Measurements from ENCODE around the gene TRIP12.

The TRIP12 gene

GRCh38 chr2:229825476-229825875, 96.3 kb downstream of the TRIP12 start:
- Histone ChIP-seq H3K27ac (ENCODE audit: low read depth, low read length) (no peak overlapping the region), H3K9me3 (ENCODE audit: insufficient read depth, low read length) (no peaks in the 10 kb centered on the region), H3K79me2 (ENCODE audit: insufficient read depth, low read length) (no peaks in the 10 kb centered on the region), H3K4me2 (ENCODE audit: low read depth, low read length, poor library complexity, severe bottlenecking) (no peak overlapping the region), H3K36me3 (ENCODE audit: low read length) (peaks cover 43% of the 10 kb centered on the region), H3K9ac (ENCODE audit: low read length) (no peak overlapping the region), H3K27me3 (ENCODE audit: low read length) (no peaks in the 10 kb centered on the region), H3F3A (ENCODE audit: insufficient read depth) (no peaks in the 10 kb centered on the region), H2AFZ (ENCODE audit: low read depth, low read length, severe bottlenecking) (no peak overlapping the region), H3K9me2 (replicated peaks; ENCODE audit: insufficient read depth, low read length) (no peaks in the 10 kb centered on the region), H3K4me3 (ENCODE audit: insufficient read depth, low read length, poor library complexity, severe bottlenecking) (no peak overlapping the region), H4K20me1 (ENCODE audit: low read depth, low read length) (no peaks in the 10 kb centered on the region)
- TF ChIP-seq CTCF (IDR thresholded peaks at IDR 0.05; ENCODE audit: insufficient read depth, low read length, poor library complexity, severe bottlenecking) (no peak), EZH2phosphoT487 (conservative IDR thresholded peaks at IDR 0.05; ENCODE audit: low read length) (no peak)

- H4K20me1 ChIP-seq (ENCODE audit: low read depth, low read length) = no peaks in the 10 kb centered on the region
- no peaks in the 10 kb centered on the region for H3K79me2 ChIP-seq (ENCODE audit: insufficient read depth, low read length)
- H3K9me3 ChIP-seq (ENCODE audit: insufficient read depth, low read length) = no peaks in the 10 kb centered on the region
- no peaks in the 10 kb centered on the region for H3K9me2 ChIP-seq (replicated peaks; ENCODE audit: insufficient read depth, low read length)
- H3K36me3 ChIP-seq (ENCODE audit: low read length) = peaks cover 36% of the 10 kb centered on the region
- H3K27ac ChIP-seq (ENCODE audit: low read depth, low read length) = no peak overlapping the region
- no peaks in the 10 kb centered on the region for H3K27me3 ChIP-seq (ENCODE audit: low read length)
- no peak overlapping the region for H3K4me2 ChIP-seq (ENCODE audit: low read depth, low read length, poor library complexity, severe bottlenecking)
- H3K4me3 ChIP-seq (ENCODE audit: insufficient read depth, low read length, poor library complexity, severe bottlenecking) = no peak overlapping the region
- H2AFZ ChIP-seq (ENCODE audit: low read depth, low read length, severe bottlenecking) = no peak overlapping the region
- H3F3A ChIP-seq (ENCODE audit: insufficient read depth) = no peaks in the 10 kb centered on the region
- H3K9ac ChIP-seq (ENCODE audit: low read length) = no peak overlapping the region
- TF ChIP-seq CTCF (IDR thresholded peaks at IDR 0.05; ENCODE audit: insufficient read depth, low read length, poor library complexity, severe bottlenecking) = no peak
These were observed 100.5 kb downstream of the TRIP12 start for GRCh38 chr2:229821316-229821715.

GRCh38 chr2:229818230-229818629, 103.6 kb downstream of the TRIP12 start:
- H3K27ac ChIP-seq (ENCODE audit: low read depth, low read length) = no peak overlapping the region
- H3F3A ChIP-seq (ENCODE audit: insufficient read depth) = no peaks in the 10 kb centered on the region
- no peaks in the 10 kb centered on the region for H3K9me3 ChIP-seq (ENCODE audit: insufficient read depth, low read length)
- H4K20me1 ChIP-seq (ENCODE audit: low read depth, low read length) = no peaks in the 10 kb centered on the region
- H2AFZ ChIP-seq (ENCODE audit: low read depth, low read length, severe bottlenecking) = no peak overlapping the region
- no peak overlapping the region for H3K9ac ChIP-seq (ENCODE audit: low read length)
- H3K79me2 ChIP-seq (ENCODE audit: insufficient read depth, low read length) = no peaks in the 10 kb centered on the region
- H3K4me3 ChIP-seq (ENCODE audit: insufficient read depth, low read length, poor library complexity, severe bottlenecking) = no peak overlapping the region
- H3K36me3 ChIP-seq (ENCODE audit: low read length) = peaks cover 37% of the 10 kb centered on the region
- H3K27me3 ChIP-seq (ENCODE audit: low read length) = no peaks in the 10 kb centered on the region
- no peak overlapping the region for H3K4me2 ChIP-seq (ENCODE audit: low read depth, low read length, poor library complexity, severe bottlenecking)
- no peaks in the 10 kb centered on the region for H3K9me2 ChIP-seq (replicated peaks; ENCODE audit: insufficient read depth, low read length)
- TF ChIP-seq EZH2phosphoT487 (conservative IDR thresholded peaks at IDR 0.05; ENCODE audit: low read length) (no peak), CTCF (IDR thresholded peaks at IDR 0.05; ENCODE audit: insufficient read depth, low read length, poor library complexity, severe bottlenecking) (no peak)

GRCh38 chr2:229815858-229816257, 106.0 kb downstream of the TRIP12 start:
- no peaks in the 10 kb centered on the region for H4K20me1 ChIP-seq (ENCODE audit: low read depth, low read length)
- no peak overlapping the region for H3K27ac ChIP-seq (ENCODE audit: low read depth, low read length)

More at GRCh38 chr2:229815858-229816257, 106.0 kb downstream of the TRIP12 start:
- Histone ChIP-seq H3K9ac (ENCODE audit: low read length) (no peak overlapping the region), H3K36me3 (ENCODE audit: low read length) (peaks cover 45% of the 10 kb centered on the region), H3K4me3 (ENCODE audit: insufficient read depth, low read length, poor library complexity, severe bottlenecking) (no peak overlapping the region), H3F3A (ENCODE audit: insufficient read depth) (0 out of 2 replicates have a peak, but pooled peaks cover 2% of the 10 kb centered on the region), H2AFZ (ENCODE audit: low read depth, low read length, severe bottlenecking) (no peak overlapping the region), H3K9me2 (replicated peaks; ENCODE audit: insufficient read depth, low read length) (no peaks in the 10 kb centered on the region), H3K4me2 (ENCODE audit: low read depth, low read length, poor library complexity, severe bottlenecking) (no peak overlapping the region), H3K79me2 (ENCODE audit: insufficient read depth, low read length) (no peaks in the 10 kb centered on the region), H3K27me3 (ENCODE audit: low read length) (no peaks in the 10 kb centered on the region), H3K9me3 (ENCODE audit: insufficient read depth, low read length) (no peaks in the 10 kb centered on the region)
- no peak for TF ChIP-seq EZH2phosphoT487 (conservative IDR thresholded peaks at IDR 0.05; ENCODE audit: low read length)
- TF ChIP-seq CTCF (IDR thresholded peaks at IDR 0.05; ENCODE audit: insufficient read depth, low read length, poor library complexity, severe bottlenecking) = no peak
